ENCODE measurements around the gene C1orf116.

GRCh38 chr1:207024202-207025145 is 8.1 kb downstream of the C1orf116 start:
- TF ChIP-seq CTCF (IDR thresholded peaks at IDR 0.05; ENCODE audit: insufficient read depth, low read length) (no peak), GABPA (IDR thresholded peaks at IDR 0.05; ENCODE audit: low read depth) (no peak)
